CD14-positive monocyte (primary cell): ENCODE results near the gene SCN8A. TPM values are rescaled to one million over a fixed set of nuclear protein-coding genes. Genes with fewer than 3 reads are reported as not detected.

Source experiments
- DNase-seq, 3 donors: peaks; one replicate each; pipeline ENCODE4 v3.0.0-alpha.2; 2011 to 2022
- H2AFZ ChIP-seq: 2 replicates; pipeline ENCODE4 v1.6.0; 2012; ENCODE audit warnings: mild to moderate bottlenecking, low read depth, low read length, inconsistent platforms; ENCODE audit not compliant: insufficient read depth, poor library complexity, severe bottlenecking
- H3K27ac ChIP-seq, 2 donors: 1 replicate in 1 of 2; 2 replicates in 1 of 2; pipeline ENCODE4 v1.5.1; 2012 to 2013; ENCODE audit warnings: low read length in 2 of 2, control low read depth in 1 of 2, inconsistent platforms in 1 of 2, low read depth in 1 of 2, mild to moderate bottlenecking in 1 of 2
- H3K27me3 ChIP-seq, 2 donors: one replicate each; pipeline versions ENCODE4 v1.6.0 to v1.6.1; 2011 to 2013; ENCODE audit warnings: low read length in 2 of 2; ENCODE audit not compliant: control insufficient read depth in 2 of 2, insufficient read depth in 2 of 2
- H3K36me3 ChIP-seq, 2 donors: replicated peaks in 1 of 2; 1 replicate in 1 of 2; 2 replicates in 1 of 2; pipeline versions ENCODE4 v1.5.1 to v1.6.1; 2012 to 2013; ENCODE audit warnings: low read length in 2 of 2, control low read depth in 1 of 2, inconsistent platforms in 1 of 2, mild to moderate bottlenecking in 1 of 2; ENCODE audit not compliant: insufficient read depth in 2 of 2, control insufficient read depth in 1 of 2
- H3K4me1 ChIP-seq, 2 donors: 1 replicate in 1 of 2; 2 replicates in 1 of 2; pipeline versions ENCODE4 v1.5.1 to v1.6.1; 2012 to 2013; ENCODE audit warnings: low read length in 2 of 2, control low read depth in 1 of 2, inconsistent platforms in 1 of 2, mild to moderate bottlenecking in 1 of 2, moderate library complexity in 1 of 2; ENCODE audit not compliant: insufficient read depth in 2 of 2, control insufficient read depth in 1 of 2
- H3K4me2 ChIP-seq: replicated peaks from 2 replicates; pipeline ENCODE3; 2012; ENCODE audit warnings: low read length, moderate library complexity, mild to moderate bottlenecking; ENCODE audit not compliant: poor library complexity, severe bottlenecking; ENCODE audit errors: extremely low read depth
- H3K4me3 ChIP-seq, 3 experiments: fragments of 200-600 bp in 1 of 3; sonication (generic) in 1 of 3; replicated peaks in 1 of 3; 1 replicate in 2 of 3; 2 replicates in 1 of 3; pipeline ENCODE4 v1.5.1; 2011 to 2013; ENCODE audit warnings: low read length in 3 of 3, mild to moderate bottlenecking in 3 of 3, control low read depth in 2 of 3, low read depth in 2 of 3, inconsistent platforms in 1 of 3, moderate library complexity in 1 of 3
- H3K79me2 ChIP-seq: 2 replicates; pipeline ENCODE4 v1.6.0; 2012; ENCODE audit warnings: mild to moderate bottlenecking, control low read depth, inconsistent platforms, low read length, moderate library complexity; ENCODE audit not compliant: insufficient read depth
- H3K9ac ChIP-seq: 2 replicates; pipeline ENCODE4 v1.6.0; 2017; ENCODE audit warnings: low read length, mild to moderate bottlenecking; ENCODE audit not compliant: insufficient read depth, poor library complexity, severe bottlenecking
- H3K9me3 ChIP-seq, 2 donors: replicated peaks in 1 of 2; 1 replicate in 1 of 2; 2 replicates in 1 of 2; pipeline versions ENCODE4 v1.5.1 to v1.6.1; 2012 to 2013; ENCODE audit warnings: low read length in 2 of 2, control low read depth in 1 of 2; ENCODE audit not compliant: control insufficient read depth in 1 of 2, insufficient read depth in 1 of 2
- H4K20me1 ChIP-seq: 2 replicates; pipeline ENCODE4 v1.6.0; 2012; ENCODE audit warnings: mild to moderate bottlenecking, low read length, control low read depth, moderate library complexity; ENCODE audit not compliant: insufficient read depth
- H3K27ac Mint-ChIP-seq, 7 donors: one replicate each; pipeline ENCODE4 v1.8.0; 2020; ENCODE audit warnings: mild to moderate bottlenecking in 7 of 7, mixed read lengths in 7 of 7, moderate library complexity in 6 of 7, inconsistent platforms in 2 of 7
- H3K27me3 Mint-ChIP-seq, 3 donors: one replicate each; pipeline ENCODE4 v1.8.0; 2021 to 2022; ENCODE audit warnings: low read depth in 3 of 3, mild to moderate bottlenecking in 3 of 3, mixed read lengths in 3 of 3, moderate library complexity in 3 of 3, inconsistent platforms in 1 of 3
- H3K36me3 Mint-ChIP-seq, 2 donors: one replicate each; pipeline ENCODE4 v1.8.0; 2020; ENCODE audit warnings: mixed read lengths in 2 of 2, inconsistent platforms in 1 of 2, mild to moderate bottlenecking in 1 of 2
- H3K4me1 Mint-ChIP-seq: one replicate; pipeline ENCODE4 v1.8.0; 2020; ENCODE audit warnings: mild to moderate bottlenecking, mixed read lengths
- H3K4me3 Mint-ChIP-seq, 2 donors: one replicate each; pipeline ENCODE4 v1.8.0; 2020; ENCODE audit warnings: mild to moderate bottlenecking in 2 of 2, mixed read lengths in 2 of 2, moderate library complexity in 1 of 2
- H3K9me3 Mint-ChIP-seq, 7 donors: one replicate each; pipeline ENCODE4 v1.8.0; 2020 to 2022; ENCODE audit warnings: mixed read lengths in 7 of 7, mild to moderate bottlenecking in 6 of 7, moderate library complexity in 6 of 7, inconsistent platforms in 2 of 7
- CTCF ChIP-seq: fragments of 200-600 bp; IDR thresholded peaks from one replicate; pipeline ENCODE4 v1.8.0; 2022; ENCODE audit warnings: antibody characterized with exemption, mild to moderate bottlenecking
- WGBS: methylation state at CpG from one replicate; pipeline ENCODE4 v1.1.5; 2013; ENCODE audit warnings: missing lambda C conversion rate; ENCODE audit not compliant: insufficient coverage; 5-methylcytosine and 5-hydroxymethylcytosine counted together
- intact Hi-C, 2 donors: fragments of 100-400 bp; cut with micrococcal nuclease; formaldehyde crosslinking; loops; one replicate each; pipeline versions ENCODE4 v1.15.0 to v1.15.1; 2023
- polyA minus RNA-seq: library from RNA; depleted of rRNA, polyadenylated mRNA; stranded (reverse); fragments of >200 nt; gene quantifications from 2 replicates; pipeline ENCODE4 v1.2.3, GENCODE V29; 2012
- polyA plus RNA-seq, 3 donors: library from polyadenylated mRNA; depleted of rRNA in 1 of 3; unstranded in 2 of 3; stranded (reverse) in 1 of 3; fragments of 300-500 nt in 2 of 3; fragments of >200 nt in 1 of 3; fragmentation: Illumina TruSeq in 2 of 3; gene quantifications; 1 replicate in 2 of 3; 2 replicates in 1 of 3; pipeline ENCODE4 v1.2.3, GENCODE V29; 2012 to 2021
- total RNA-seq, 12 experiments: library from RNA in 1 of 12; stranded (reverse) in 1 of 12; fragments of 120-200 nt in 1 of 12; gene quantifications; one replicate each; pipeline ENCODE4 v1.2.4 and lab custom pipeline; 2013 to 2026; ENCODE audit warnings: mixed read lengths in 6 of 12, inconsistent platforms in 1 of 12

Gene SCN8A
- total RNA-seq (2013): 0.04 TPM
- polyA plus RNA-seq (under 1 TPM in 1 of 3 donors, not detected in 2; 0.03 TPM), polyA minus RNA-seq (0.14 TPM in 1 of 2 replicates, not detected in the other), total RNA-seq (lab: John Stamatoyannopoulos, UW) (0 to 10.1 (median 0.44) reads per million in 11 experiments)

GRCh38 chr12:51591016-51591901 is at the start of gene SCN8A:
TSS of gene SCN8A (plus strand) at chr12:51591233. CDS start at chr12:51662818, 71,585 bp downstream.
- no peaks in the 10 kb centered on the region for H3K79me2 ChIP-seq
- no peaks in the 10 kb centered on the region for H3K36me3 ChIP-seq
- DNase-seq: no peak
- peaks cover 50 to 71% of the 10 kb centered on the region in 2 donors for H3K27me3 ChIP-seq
- Mint-ChIP-seq H3K4me3 (peak within 1 kb of the TSS; percentile 75 to 90), H3K27me3 (peaks cover 50 to 74% (median 55%) of the 10 kb centered on the region in 3 donors), H3K9me3 (peaks cover 0 to 15% (median 8%) of the 10 kb centered on the region in 7 donors), H3K36me3 (no peaks in the 10 kb centered on the region), H3K4me1 (peaks cover 15% of the 10 kb centered on the region), H3K27ac (peak within 1 kb of the TSS in 1 of 7 donors; percentile 61)
- H3K9ac ChIP-seq: no peak within 1 kb of the TSS
- intact Hi-C loops: no loop called here
- no peak within 1 kb of the TSS for H3K27ac ChIP-seq
- no peaks in the 10 kb centered on the region for H4K20me1 ChIP-seq
- H2AFZ ChIP-seq: peak within 1 kb of the TSS; percentile 60
- H3K9me3 ChIP-seq: peaks cover 0 to 15% of the 10 kb centered on the region in 2 donors
- H3K4me2 ChIP-seq: peak within 1 kb of the TSS; percentile 78
- H3K4me1 ChIP-seq: peaks cover 9 to 12% of the 10 kb centered on the region in 2 donors
- peak within 1 kb of the TSS in 2 of 3 experiments; percentile 4 to 72 for H3K4me3 ChIP-seq
- TF ChIP-seq CTCF: no peak
- WGBS: under 1% methylated on average over 72 of the region's 91 CpGs

- intact Hi-C loops: no loop called here
- no peak overlapping the region for H3K4me3 ChIP-seq
- H3K27me3 Mint-ChIP-seq: peaks cover 5 to 15% (median 8%) of the 10 kb centered on the region in 3 donors
Measured at GRCh38 chr12:51546097-51546496, 44.9 kb upstream of the SCN8A start.

More at GRCh38 chr12:51546097-51546496, 44.9 kb upstream of the SCN8A start:
- Mint-ChIP-seq H3K27ac (no peak overlapping the region), H3K9me3 (peaks cover 0 to 4% (median 2%) of the 10 kb centered on the region in 7 donors), H3K36me3 (no peaks in the 10 kb centered on the region), H3K4me1 (no peaks in the 10 kb centered on the region), H3K4me3 (no peak overlapping the region)
- Histone ChIP-seq H3K9me3 (no peaks in the 10 kb centered on the region), H3K27me3 (no peaks in the 10 kb centered on the region), H3K4me2 (no peak overlapping the region), H3K36me3 (no peaks in the 10 kb centered on the region), H3K79me2 (no peaks in the 10 kb centered on the region), H3K9ac (no peak overlapping the region), H3K27ac (no peak overlapping the region), H2AFZ (no peak overlapping the region), H4K20me1 (no peaks in the 10 kb centered on the region), H3K4me1 (no peaks in the 10 kb centered on the region)
- TF ChIP-seq CTCF: no peak
- no peak for DNase-seq
